Cerebellar cortex (tissue), 1 donor: ENCODE data around the gene ECHS1.
"Not testable (repeated sequence)": the region's sequence is repeated elsewhere in the genome, so short reads cannot be mapped to it uniquely, and the experiment has no call there.

ENCODE experiments used
- DNase-seq: peaks from one replicate; pipeline ENCODE4 v3.0.0-alpha.2; 2015; ENCODE audit warnings: low spot score

Gene ECHS1

DNA sequence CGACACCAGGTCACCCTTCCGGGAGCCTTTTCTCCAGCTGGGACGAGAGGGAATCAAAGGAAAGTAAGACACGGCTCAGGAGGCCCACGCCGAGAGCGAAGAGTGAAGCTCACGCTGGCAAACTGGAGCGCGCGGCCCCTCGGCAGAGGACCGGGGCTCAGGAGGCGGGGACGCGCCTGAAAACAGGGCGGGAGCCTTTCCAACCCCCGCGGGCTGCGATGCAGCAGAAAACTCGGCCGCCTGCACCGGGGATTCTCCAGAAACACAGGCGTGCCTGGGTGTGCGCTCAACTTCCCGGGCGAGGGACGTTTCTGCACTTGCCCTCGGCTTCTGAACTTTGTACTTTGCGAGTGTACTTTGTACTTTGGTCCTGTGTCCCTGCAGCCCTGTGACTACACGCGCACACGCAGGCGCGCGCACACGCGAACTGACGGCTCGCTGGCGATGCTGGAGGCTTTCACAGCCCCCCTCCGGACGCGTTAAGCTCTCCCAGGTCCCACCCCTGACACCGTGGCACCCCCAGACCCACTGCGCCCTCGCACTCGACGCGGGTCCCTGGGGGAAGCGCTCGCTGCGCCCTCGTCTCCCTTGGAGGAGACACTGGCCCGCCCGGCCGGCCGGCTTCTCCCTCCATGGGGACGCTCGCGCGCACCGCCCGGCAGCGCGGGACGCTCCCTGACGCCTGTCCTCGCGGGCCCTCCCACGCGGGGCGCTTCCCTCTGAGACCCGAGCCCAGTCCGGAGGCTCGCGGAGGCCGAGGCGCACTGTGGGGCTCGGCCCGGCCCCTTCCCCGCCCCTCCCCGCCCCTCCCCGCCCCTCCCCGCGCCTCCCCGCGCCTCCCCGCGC is 5.3 kb upstream of the ECHS1 start:
- DNase-seq = peak; percentile 63

DNA sequence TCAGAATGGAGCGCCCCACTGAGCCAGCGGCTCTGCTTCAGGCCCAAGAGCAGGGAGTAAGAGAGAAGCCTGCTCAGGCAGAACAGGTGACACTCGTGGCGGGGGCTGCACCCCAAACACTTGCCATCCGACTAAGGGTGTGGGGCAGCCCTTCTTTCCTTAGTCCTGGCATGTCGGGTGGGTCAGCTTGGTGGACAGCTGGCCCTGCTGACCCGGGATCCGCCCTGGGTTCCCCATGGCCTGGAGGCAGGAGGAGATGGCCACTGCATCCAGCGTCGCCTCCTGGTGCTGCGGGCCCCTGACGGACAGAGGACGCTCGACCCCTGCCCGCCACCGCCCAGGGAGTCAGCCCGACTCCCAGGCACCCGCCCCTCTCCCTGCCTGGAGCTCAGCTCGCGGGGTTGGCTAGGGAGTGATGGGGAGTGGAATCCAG is 4.7 kb upstream of the ECHS1 start:
- DNase-seq = no peak

DNA sequence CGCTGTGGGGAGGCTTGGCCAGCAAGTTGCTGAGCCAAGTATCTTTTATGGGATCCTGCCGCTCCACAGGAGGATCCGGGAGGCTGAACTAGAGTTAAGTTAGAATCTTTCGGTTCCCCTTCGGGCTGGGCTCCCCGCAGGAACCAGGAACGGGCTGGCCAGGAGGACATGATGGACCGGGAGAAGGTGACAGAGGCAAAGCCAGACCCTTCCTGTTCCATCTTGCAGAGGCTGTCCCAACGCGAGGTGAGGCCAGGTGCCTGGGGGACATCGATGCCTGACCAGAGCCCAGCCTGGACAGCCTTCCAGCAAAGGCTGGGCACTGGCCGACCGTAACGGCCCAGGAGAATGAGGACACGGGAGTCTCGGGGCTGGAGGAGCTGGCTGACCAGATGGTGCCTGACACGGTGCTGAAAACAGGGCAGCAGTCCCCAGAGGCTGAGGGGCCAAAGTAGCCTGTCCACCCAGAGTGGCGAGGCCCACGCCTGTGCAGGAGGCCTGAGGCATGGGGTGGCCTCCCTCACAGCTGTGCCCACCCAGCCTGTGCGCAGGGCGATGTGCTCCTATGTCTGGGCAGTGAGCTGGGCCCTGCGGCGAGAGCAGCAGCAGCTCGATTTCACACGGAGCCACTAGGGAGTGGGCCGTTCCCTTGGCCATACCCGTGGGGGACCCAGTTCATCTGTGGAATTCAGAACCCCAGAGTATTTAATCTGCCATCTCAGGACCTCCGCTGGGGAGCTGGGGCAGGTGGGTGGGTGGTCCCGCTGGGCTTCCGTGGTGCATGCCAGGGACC is 4.1 kb upstream of the ECHS1 start:
- no peak for DNase-seq

DNA sequence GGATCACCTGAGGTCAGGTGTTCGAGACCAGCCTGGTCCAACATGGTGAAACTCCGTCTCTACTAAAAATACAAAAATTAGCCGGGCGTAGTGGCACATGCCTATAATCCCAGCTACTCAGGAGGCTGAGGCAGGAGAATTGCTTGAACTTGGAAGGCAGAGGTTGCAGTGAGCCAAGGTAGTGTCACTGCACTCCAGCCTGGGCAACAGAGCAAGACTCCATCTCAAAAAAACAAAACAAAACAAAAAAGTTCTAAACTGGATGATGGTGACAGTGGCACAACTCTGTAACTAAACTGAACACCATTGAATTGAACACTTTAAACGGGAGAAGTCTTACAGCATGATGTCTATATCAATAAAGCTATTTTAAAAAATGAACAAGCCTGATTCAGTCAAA is 3.0 kb upstream of the ECHS1 start:
- not testable (repeated sequence) for DNase-seq

DNA sequence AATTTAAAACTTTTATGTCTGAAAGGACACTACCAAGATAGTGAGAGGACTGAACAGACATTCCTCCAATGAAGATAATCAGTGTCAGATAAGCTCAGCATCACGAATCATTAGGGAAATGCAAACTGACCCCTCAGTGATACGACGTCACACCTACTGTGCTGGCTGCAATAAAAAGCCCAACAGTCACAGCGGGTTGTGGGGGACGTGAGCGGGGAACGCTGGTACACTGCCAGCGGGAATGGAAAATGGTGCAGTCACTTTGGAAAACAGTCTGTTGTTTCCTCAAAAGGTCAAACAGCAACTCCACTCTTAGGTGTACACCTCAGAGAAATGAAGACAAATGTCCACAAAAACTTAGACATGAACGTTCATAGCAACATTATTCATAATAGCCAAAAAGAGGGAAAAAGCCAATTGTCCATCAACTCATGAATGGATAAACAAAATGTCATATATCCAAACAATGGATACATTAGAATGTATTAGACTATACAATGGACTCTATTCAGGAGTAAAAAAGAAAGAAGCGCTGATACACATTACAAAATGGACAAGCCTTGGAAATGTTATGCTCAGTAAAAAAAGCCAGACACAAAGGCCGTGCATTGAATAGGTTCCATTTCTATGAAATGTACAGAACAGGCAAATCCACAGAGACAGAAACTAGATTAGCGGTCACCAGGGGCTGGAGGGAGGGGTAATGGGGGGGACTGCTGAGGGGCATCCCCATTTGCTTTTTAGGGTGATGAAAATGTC is 2.4 kb upstream of the ECHS1 start:
- no peak for DNase-seq

DNA sequence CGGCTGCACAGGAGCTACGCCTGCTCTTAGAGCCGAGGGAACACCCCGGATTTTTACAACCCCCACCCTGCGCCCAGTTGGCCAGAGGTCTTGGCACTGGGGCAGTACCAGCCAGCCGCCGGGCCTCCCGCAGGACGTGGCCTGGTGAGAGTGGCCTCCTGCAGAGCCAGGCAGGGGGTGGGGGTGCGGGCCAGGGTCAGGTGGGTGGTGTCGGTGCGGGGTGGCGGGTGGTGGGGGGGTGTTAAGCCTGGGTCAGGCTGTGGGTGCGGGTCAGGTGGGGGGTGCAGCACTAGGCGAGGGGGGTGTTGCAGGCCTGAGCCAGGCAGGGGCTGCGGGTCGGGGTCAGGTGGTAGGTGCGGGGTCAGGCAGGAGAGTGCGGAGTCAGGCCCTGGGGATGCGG is 647 bp downstream of the ECHS1 start:
- no peak for DNase-seq

DNA sequence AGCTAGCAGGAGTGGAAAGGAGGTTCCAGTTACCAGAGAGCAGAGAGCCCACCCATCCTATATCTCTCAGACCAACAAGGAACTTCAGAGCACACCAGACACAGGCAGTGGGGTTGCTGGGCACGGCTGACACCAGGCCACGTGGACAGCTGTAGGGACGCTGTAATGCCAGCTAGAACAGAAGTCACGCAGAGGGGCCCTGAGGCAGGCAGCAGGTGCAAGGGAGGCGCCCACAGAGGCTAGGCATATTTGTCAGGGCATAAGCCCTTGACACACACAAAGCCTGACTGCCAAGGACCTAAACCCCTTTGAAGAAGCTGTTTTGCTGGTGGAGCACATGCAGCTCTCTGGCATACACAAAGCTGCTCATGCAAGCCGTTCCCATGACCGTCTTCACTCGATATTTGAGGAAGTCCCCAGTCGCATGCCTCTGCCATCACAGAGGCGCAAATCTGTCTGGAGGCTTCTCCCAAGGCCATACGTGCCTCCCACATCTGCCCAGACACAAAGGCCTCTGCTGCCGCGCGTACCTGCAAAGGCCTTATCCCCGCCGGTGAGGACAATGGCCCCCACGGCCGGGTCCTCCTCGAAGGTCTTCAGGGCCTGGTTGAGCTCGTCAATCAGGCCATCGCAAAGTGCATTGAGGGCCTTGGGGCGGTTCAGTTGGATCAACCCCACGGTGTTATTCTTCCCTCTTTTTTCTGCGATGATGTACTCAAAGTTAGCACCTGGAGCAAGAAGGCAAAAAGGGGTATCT is 2.9 kb downstream of the ECHS1 start:
- DNase-seq = no peak

DNA sequence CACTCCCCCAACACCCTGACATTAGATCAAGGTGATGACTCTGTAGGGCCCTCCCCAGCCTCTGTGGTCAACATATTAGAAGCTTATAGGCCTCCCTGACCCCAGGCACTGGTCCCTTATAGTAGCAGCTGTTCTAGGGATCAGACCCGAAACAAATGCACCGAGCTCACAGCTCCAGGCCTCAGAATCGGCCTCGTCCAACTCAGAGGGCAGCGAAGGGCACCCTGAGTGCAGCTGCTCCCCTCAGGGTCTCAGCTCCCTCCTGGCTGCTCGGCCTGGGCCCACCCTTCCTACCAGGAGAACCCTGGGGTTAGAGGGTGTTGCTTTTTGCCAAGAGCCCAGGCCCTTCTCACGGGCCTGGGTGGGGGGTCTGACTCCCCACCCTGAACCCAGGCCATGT is 5.0 kb downstream of the ECHS1 start:
- DNase-seq = no peak

DNA sequence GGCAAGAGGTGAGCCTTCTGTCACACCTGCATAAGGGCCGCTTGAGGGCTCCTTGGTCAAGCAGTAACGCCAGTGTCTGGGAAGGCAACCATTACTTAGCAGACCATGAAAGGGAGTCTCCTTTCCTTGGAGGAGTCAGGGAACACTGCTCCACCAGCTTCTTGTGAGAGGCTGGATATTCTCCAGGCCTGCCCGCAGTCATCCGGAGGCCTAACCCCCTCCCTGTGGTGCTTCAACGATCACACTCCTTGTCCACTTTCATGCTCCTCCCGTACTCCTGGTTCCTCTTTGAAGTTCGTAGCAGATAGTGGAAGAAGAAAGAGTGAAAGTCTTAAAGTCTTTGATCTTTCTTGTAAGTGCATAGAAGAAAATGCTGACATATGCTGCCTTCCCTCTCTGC is 5.7 kb downstream of the ECHS1 start:
- DNase-seq = not testable (repeated sequence)

DNA sequence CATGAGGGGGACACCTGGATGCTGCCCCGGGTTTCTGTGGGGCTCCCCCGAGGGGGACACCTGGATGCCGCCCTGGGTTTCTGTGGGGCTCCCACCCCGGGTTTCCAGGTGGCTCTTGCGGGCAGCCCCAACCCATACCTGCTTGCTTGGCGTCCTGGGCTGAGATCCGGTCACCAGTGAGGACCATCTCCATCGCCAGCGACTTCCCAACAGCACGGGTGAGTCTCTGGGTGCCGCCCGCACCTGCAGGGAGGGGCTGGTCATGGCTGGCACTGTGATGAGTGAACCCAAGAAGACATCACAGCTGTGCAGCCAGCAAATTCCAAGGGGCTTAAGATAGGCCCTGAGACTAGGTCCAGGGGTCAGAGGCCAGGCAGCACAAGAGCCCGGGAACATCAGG is 6.4 kb downstream of the ECHS1 start:
- no peak for DNase-seq

DNA sequence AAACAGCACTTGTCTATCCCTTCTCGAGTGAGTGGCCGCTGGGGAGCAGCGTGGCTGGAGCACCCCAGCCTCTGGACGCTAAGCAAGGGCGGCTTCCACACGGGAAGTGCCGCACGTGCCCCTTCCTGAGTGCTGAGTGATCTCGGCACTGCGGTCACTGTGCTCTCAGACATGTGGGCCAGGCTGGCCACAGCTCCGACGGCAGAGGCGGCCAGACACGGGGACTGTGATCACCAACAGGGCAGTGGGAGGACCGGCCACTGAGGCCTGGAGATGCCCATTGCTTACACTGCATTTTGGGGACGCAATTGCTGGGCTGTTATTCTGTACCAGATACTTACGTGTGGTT is 7.0 kb downstream of the ECHS1 start:
- no peak for DNase-seq

DNA sequence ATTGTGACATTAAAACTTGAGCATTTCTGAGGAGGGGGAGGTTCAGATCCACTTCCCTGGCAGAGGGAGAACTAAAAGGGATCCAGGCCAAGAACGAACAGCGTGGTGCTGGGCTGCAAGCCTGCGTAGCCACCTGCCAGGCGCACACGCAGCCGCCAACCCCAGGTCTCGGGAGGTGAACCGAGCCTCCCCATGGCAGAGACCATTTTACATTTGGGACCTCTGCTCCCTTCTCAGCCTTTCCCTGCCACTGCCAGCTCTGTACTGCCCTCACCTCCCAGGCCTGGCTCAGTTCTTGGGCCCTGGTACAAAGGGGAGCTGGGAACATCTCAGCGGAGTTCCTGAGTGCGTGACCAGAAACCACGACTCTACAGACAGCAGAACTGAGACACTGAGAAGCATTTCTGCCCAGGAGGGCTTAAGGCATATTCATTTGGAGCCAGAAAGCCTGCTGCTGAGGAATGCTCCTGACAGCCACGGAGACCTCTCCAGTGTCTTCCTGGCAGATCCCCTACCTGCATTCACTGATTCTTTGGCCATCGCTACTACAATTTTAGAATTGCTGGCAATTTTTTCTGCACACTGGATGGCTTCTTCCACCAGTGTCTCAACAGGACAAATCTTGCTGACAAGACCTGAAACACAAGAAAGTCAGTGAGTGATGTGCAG is 7.6 kb downstream of the ECHS1 start:
- DNase-seq = peak; percentile 55

DNA sequence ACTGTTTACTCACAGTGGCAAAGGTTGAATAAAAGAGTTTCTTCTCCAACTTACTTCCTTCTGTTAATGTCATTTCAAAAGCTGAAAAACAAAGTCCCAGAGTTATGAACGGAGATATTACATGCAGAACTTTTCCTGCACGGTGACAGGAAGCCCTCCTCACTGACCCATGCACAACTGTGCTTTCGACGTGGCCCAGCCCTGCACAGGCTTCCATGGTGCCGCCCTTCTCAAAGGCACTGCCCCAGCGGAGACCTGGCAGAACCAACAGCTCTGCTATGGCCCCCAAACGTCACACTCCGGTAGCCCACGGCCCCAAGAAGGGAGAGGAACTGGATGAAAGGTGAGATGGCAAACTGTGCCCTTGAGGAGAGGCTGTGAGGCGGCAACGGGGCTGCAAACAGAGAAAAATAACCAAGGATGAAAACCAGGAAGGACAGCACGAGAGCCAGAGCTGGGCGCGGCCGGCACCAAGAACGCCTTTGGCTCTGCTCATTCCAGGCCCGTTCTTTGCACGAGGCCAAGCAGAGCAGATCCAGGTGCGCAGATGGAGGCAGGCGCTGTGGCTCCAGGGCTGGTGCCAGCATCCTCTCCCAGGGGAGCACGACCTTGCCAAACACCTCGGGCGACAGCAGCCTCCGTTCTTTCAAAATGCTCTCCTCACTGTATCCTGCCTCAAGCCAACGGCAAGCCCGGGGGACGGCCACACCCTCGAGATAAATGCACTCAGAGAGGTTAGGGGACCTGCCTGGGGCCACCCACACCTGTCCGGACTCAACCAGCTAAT is 8.3 kb downstream of the ECHS1 start:
- peak; percentile 61 for DNase-seq

DNA sequence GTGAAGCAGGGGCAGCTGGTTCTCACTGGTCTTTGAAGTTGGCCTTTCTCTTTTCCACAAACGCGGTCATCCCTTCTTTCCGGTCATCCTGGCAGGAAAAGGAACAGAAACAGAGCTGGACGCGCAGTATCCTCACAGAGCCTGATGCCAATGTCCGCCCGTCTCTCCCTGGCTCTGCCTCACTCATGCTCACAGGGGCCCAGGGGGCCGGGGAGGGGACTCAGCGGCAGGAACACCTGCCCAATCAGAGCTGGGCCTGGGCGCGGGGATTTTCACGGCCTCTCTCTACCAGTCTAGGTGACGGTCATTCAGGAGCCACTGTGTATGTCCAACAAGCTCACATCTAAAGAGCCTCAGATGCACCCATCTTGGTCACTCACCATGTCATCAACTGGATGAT is 10.3 kb downstream of the ECHS1 start:
- no peak for DNase-seq

DNA sequence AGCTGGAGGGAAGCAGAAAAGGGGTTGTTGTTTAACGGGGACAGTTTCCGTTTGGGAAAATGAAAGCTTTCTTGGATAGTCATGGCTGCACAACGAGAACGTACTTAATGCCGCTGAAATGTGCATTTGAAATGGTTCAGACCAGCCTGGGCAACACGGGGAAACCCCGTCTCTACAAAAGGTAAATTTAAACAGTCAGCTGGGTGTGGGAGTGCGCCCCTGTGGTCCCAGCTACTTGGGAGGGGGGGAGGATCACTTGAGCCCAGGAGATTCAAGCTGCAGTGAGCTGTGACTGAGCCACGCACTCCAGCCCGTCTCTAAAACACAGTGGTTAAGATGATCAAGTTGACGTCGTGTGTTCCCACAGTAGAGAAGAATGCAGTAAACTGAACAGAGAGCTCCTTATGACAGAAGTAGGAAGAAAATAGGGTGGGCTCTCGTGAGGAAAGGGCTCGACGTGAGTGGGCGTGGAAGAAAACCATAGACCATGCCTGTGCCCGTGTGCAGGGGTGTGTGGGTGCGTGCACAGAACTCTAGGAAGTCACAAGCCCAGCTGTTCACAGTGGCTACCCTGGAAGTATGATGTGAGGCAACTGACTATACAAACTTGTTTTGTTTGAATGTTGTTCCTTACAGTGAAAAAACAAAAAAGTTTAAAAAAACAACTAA is 11.2 kb downstream of the ECHS1 start:
- no peak for DNase-seq

DNA sequence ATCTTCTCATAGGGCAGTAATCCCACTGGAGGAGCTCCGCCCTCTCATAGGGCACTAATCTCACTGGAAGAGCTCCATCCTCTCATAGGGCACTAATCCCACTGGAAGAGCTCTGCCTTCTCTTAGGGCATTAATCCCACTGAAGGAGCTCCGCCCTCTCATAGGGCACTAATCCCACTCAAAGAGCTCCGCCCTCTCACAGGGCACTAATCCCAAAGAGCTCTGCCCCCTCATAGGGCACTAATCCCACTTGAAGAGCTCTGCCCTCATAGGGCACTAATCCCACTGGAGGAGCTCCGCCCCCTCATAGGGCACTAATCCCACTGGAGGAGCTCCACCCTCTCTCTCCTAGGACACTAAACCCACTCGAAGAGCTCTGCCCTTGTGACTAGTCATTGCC is 11.9 kb downstream of the ECHS1 start:
- DNase-seq = no peak

DNA sequence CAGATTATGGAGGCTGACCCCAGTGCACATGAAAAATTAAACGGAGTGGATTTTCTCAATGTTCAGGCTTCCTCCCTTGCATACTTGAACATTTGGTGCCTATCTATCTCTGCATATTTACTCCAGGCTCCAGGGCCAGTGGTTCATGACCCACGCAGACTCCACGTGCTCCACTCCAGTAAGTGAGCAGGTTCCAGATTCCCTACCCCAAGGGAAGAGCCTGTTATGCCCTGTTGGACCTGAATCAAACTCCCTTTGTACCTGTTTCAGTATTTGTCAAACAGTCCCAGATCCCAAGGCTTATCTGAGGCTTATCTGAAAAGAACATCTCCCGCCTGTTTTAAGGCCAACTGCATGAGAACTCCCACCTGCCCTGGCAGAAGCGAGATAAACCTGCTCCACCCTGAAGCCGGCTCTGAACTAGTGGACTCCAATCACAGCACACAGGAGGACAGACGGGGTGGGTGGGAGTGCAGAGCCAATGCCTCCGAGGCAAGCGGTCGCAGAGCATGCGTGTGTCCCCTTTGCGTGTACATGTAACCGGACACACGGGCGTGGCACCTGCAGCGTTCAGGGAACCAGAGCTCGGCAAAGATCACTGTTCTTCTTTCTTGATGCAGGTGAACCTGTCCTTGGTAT is 13.1 kb downstream of the ECHS1 start:
- DNase-seq = no peak

DNA sequence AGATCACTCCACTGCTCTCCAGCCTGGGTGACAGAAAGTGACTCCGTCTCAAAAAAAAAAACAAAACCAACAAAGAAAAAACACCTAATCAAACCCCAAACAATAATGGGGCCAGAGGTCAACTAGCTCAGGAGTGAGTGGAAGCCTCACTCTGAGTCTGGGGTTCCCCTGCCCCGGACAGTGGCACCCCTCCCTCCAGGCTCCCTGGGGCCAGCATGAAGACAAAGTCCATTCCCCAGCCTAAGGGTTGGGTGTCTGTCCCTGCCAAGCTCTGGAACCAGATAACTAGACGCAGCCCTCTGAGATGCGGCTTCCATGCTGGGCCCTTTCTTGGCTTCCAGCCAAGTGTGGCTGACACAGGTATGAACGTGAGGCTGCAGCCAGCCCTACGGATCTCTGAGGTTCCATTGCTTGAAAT is 13.6 kb downstream of the ECHS1 start:
- DNase-seq = peak; percentile 59

DNA sequence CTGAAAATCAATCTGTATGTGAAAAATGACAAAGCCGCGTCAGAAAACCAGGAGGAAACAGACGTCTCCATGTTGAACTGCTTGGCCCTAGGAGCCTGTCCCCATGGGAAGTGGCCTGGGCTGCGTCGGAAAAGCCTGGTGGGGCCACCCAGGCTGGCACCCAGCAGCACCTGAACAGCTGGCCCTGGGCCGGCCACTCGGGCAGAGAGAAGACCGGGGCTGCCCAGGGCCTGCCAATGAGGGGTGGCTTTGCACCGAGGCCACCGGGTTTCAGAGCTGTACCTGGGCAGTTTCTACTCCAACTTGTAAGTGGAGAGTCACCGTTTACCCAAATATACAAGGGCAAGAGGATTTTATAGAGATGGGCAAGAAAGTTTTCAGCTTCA is 14.2 kb downstream of the ECHS1 start:
- no peak for DNase-seq
